ENCODE data around the gene RRP1B.

- TF ChIP-seq CTCF (IDR thresholded peaks at IDR 0.05) = no peak
- no peak for TF ChIP-seq POLR2A (IDR thresholded peaks at IDR 0.05)
Measured at GRCh38 chr21:43716376-43717165, 57.2 kb downstream of the RRP1B start.
